EL (cell line): ENCODE results near the gene CHN1.

ENCODE experiments used
- DNase-seq: peaks from one replicate; pipeline ENCODE4 v3.0.0-alpha.2; 2016

Gene CHN1

DNA sequence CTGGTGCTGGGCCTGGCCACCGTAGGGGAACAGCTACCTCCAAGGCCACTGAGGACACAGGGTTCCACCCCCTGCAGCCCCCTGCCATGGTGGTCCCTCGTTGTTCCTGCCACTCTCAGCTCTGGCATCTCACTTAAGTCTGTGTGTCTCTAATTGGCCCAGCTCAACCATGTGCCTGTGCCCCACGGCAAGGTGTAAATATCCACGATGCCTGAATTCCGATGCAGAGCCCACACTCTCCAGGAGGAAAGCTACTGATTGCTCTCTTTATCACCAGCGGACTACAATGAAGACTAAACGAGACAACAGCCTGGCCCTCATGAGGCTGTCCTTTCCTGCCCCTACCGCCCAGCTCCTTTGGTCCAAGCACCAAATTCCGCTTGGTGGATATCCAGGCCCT is 223.9 kb downstream of the CHN1 start:
- no peak for DNase-seq

- DNase-seq = no peak
Measured at GRCh38 chr2:174780856-174781255, 224.3 kb downstream of the CHN1 start.

GRCh38 chr2:174780191-174780840 is 224.9 kb downstream of the CHN1 start:
- no peak for DNase-seq

DNA sequence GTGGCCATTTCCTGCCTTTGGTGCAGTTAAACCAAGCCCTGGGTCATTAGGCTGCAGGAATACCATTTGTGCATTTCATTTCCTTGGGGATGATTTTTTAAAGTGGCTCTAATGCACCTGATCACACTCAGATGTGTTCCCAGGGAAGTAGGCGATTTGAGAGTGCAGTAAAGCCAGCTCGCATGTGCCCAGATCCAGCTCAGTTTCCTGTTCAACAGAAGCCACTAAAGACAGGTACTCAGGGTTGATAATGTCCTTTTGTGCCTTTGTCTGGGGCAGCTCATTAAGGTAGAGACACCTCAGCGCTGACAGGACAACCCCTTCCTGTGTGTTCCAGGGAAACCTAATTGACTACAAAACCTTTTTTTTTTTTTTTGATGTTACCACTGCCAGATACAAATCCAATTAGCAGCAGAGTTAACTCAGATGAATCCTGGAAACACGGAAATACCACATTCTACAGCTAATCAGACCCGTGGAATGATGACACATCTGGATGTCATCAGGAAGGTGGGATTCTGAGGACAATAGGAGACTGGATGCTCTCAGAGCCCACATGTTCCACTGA is 225.7 kb downstream of the CHN1 start:
- peak; percentile 72 for DNase-seq

DNA sequence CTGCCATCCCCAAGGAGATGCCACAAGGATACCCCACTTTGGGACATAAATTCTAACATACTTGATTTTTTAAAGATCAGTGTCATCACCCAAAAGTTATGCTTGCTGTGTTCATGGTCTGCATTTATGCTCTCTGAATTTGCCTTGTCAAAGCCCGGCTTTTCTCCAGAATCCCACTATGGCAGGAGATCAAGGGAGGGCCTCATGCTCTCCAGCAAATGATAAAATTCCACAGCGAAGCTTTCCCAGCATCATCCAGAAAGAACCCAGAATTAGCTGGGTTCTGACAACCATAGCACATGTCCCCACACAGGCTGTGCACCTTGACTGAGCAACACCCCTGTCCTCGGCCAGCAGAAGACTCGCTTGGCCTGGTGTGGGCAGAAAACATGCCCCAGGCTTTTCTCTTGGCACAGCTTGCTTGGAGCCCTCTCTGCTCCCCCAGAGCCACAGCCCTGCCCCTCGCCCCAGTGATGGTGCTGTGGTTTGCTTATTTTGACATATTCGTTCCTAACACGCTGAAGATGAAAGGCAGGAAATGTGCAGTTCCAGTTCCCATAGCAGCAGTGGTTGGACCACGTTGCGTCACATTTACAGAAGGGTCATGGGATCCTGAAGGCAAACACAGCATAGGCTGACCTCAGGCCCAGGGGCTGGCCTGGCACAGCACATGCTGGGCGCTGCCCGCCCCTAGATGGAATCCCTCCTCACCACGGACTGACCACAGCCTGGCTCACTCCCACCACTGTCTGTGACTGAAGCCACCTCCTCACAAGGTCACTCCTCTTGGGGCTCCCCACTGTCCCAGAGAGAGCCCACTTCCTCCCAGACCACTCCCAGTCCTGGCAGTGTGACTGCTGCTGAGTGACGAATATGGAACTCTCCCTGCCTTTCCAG is 226.8 kb downstream of the CHN1 start:
- peak; percentile 98 for DNase-seq

- DNase-seq = no peak
Measured at GRCh38 chr2:174777347-174778084, 227.7 kb downstream of the CHN1 start.

DNA sequence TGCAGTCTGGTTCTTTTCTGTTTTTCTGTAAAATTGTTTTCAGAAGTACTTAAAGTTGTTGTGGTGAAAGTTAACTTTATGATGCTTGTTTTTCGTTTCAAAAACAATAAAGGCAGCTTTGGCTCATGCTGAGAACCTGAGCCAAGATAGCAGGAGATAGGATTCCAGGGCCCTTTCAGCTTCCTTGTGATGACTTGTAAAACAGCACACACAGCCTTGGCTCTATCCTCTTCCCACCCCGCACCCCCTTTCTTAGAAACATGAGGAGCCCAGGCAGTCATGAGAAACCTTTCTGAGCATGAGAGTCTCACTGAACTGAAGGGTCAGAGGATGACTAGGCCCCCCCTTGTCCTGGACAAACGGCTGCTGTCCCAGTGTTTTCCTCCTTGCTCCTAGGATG is 228.5 kb downstream of the CHN1 start:
- no peak for DNase-seq

GRCh38 chr2:174776223-174776622 is 229.0 kb downstream of the CHN1 start:
- DNase-seq = no peak

- no peak for DNase-seq
Measured at GRCh38 chr2:174775571-174775980, 229.6 kb downstream of the CHN1 start.

DNA sequence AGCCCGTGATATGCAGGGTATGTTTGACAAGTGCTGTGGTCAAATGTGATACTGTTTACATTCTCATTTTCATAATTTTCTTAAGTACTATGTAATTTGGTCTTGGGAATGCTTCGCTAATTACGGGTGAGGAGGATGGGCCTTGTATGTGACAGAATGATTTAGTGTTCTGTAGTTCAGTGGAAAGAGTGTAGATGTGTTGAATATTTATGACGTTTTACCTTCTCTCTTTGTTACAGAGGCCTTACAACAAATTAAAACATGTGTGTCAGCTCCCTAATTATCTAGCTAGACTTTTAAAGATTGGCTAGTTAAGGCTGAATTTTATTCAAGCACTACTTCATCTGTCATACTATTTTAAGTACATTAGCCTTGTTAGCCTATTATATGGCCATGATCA is 230.3 kb downstream of the CHN1 start:
- DNase-seq = no peak

GRCh38 chr2:174773215-174773614 is 232.0 kb downstream of the CHN1 start:
- DNase-seq = no peak

GRCh38 chr2:174772472-174772801 is 232.7 kb downstream of the CHN1 start:
- DNase-seq = no peak

GRCh38 chr2:174771631-174772471 is 233.3 kb downstream of the CHN1 start:
- DNase-seq = peak; percentile 85

DNA sequence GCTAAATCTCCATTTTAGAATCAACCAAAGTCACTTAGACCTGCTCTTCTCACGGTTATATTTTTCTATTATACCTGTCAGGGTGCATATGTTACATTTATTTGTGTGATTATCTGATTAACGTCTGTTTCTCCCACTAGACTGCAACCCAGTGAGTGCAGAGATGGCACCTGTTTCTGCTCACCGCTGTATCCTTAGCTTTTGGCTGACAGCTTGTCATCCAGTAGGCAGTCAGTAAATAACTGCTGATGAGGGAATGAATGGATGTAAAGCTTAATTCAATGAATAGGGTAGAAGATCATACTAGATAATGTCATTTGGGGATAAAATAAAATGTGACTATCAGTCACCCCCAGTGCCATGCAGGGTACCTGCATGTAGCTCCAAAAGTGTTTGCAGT is 234.0 kb downstream of the CHN1 start:
- DNase-seq = no peak

DNA sequence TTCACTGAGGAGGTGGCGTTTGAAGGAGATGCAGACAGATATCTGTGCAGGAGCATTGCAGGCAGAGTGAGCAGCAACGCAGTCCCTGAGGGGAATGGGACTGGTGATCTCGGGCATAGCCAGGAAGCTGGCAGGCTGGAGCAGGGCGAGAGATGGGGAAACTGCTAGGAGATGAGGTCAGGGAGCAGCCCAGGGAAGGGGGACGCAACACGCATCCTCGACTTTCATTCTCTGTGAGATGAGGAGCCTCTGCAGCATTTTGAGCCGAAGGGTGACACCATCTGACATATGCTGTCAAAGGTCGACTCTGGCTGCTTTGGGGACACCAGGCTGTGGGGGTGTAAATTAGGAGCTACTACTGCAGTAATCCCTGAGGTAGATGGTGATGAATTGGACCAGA is 236.6 kb downstream of the CHN1 start:
- DNase-seq = no peak

DNA sequence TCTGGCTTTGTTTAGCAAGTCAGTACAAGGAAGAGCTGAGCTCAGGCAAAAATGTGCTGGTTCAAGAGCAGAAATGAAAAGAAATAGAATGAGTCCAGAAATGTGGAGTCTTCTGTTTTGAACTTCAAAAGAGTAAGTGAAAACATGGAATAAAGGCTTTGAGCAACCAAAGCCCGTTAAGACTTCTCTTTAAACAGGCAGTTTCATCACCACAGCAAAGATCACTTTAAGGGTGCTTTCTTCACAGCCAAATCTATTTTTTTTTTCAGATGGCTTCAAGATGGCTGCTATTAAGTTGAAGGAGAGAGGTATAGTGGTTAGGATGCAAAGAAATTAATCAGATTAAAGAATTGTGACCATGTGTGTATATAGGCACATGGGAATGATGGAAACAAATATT is 238.9 kb downstream of the CHN1 start:
- no peak for DNase-seq

GRCh38 chr2:174765576-174765975 is 239.6 kb downstream of the CHN1 start:
- no peak for DNase-seq

DNA sequence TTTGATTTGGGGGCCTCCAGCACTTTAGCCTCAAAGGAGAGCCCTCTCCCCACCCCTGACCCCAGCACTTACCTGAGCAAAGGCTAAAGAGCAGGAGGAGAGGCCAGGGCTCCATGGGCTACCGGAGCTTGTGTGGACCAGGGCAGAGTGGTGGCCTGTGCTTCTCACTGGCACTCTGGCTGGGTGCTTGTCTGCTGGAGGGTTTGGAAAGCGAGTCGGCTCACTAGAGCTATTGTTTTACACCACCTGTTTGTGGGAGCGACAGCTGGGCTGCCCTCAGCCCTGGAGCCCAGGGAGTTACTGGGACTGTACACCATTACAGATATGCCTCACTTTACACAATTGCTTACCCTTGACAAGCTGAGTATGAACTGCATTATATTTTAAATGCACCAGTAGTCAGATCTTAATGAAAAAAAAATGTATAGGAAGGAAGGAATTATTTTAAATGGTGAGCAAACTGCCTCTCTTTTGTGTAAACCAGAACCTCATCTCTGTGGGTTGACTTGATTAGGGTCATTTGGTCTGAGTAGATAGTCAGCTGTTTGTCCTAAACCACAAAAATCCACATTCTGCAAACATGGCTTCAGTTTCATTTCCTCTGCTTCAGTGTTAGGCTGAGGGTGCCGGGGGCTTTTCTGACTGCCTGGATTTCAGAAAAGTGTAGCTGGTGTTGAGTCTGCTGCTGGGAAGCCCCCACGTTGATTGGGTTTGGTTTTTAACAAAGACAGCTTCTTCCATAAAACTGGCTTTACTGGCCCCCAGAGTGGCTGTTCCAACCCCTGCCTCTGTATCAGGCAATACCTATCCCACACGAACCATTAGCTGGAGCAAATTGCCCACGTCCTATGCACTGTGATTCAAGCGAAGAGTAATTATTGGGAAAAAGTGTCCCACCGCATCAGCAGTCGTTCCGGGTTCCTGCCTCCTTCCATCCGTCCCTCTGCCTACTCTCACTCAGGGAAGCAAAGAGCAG is 240.6 kb downstream of the CHN1 start, which contains the start of gene CHRNA1:
CHRNA1 (minus strand) TSS at position 193 of the 976 bp plus-strand sequence; CDS start at position 115, 78 bp downstream.
- DNase-seq = peak; percentile 55

- DNase-seq = no peak
Measured at GRCh38 chr2:174763780-174764179, 241.4 kb downstream of the CHN1 start.

- no peak for DNase-seq
Measured at GRCh38 chr2:174762464-174762863, 242.7 kb downstream of the CHN1 start.

DNA sequence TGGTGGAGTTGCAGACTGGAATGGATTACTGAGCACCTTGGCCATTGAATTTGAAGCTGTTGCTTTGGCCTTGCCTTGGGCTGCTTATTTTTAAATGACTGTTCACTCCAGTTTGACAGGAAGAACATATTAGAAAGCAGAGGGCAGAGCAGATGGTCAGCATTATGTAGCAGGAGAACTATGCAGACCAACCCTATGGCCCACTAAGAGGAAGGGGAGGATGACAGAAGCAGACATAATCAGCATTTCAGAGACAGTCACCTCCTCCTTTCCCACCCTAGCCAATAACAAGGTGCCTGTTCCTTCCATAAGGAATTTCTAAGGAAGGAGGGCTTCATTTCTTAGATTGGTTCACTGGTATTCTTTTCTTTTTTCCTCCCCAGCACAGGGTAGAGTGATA is 243.3 kb downstream of the CHN1 start:
- DNase-seq = peak; percentile 51
